CD4-positive, alpha-beta T cell treated with Interleukin-6 at 100 ng/mL for 8 hours (primary cell): Measurements from ENCODE around the gene NUP107.

Experiments
- DNase-seq: peaks from one replicate; pipeline ENCODE4 v3.0.0-alpha.2; 2020; ENCODE audit warnings: mixed read lengths, low spot score

NUP107 gene

GRCh38 chr12:68775121-68775630 lies 88.4 kb downstream of the NUP107 start:
- DNase-seq: no peak

- DNase-seq: no peak
Observed at GRCh38 chr12:68776976-68777610, 90.3 kb downstream of the NUP107 start.

- DNase-seq: no peak
Observed at GRCh38 chr12:68779280-68779679, 92.5 kb downstream of the NUP107 start.

GRCh38 chr12:68780731-68781130 lies 94.0 kb downstream of the NUP107 start:
- DNase-seq: no peak

- DNase-seq: no peak
Observed at GRCh38 chr12:68781728-68782127, 95.0 kb downstream of the NUP107 start.

GRCh38 chr12:68784015-68784414 lies 97.2 kb downstream of the NUP107 start:
- no peak for DNase-seq

- no peak for DNase-seq
Observed at GRCh38 chr12:68785358-68785757, 98.6 kb downstream of the NUP107 start.

- DNase-seq: no peak
Observed at GRCh38 chr12:68785823-68786222, 99.0 kb downstream of the NUP107 start.

GRCh38 chr12:68786929-68787328 lies 100.2 kb downstream of the NUP107 start:
- DNase-seq: no peak

GRCh38 chr12:68788554-68789143 lies 101.9 kb downstream of the NUP107 start:
- no peak for DNase-seq

GRCh38 chr12:68789144-68789878 lies 102.5 kb downstream of the NUP107 start:
- no peak for DNase-seq

GRCh38 chr12:68790081-68790951 lies 103.5 kb downstream of the NUP107 start:
- DNase-seq: no peak

- no peak for DNase-seq
Observed at GRCh38 chr12:68790952-68791234, 104.1 kb downstream of the NUP107 start.

- DNase-seq: no peak
Observed at GRCh38 chr12:68791897-68792481, 105.2 kb downstream of the NUP107 start.

- peak; percentile 5 for DNase-seq
Observed at GRCh38 chr12:68792952-68793351, 106.2 kb downstream of the NUP107 start.

GRCh38 chr12:68793436-68793835 lies 106.7 kb downstream of the NUP107 start:
- DNase-seq: no peak

- no peak for DNase-seq
Observed at GRCh38 chr12:68793975-68794652, 107.3 kb downstream of the NUP107 start.

GRCh38 chr12:68794653-68795251 lies 108.0 kb downstream of the NUP107 start:
- DNase-seq: no peak
